Upper lobe of right lung (tissue), 1 donor: ENCODE data around the gene DHX8. TPM values are rescaled to one million over a fixed set of nuclear protein-coding genes. Genes with fewer than 3 reads are reported as not detected.

Experiments used
- ATAC-seq: fragments of 200-7000 bp; cut with Tn5 transposase; one replicate; pipeline ENCODE4 v1.9.1; 2020; ENCODE audit warnings: mild to moderate bottlenecking, moderate library complexity
- DNase-seq: peaks from one replicate; pipeline ENCODE4 v3.0.0-alpha.2; 2020
- H3K27ac ChIP-seq: fragments of 200-600 bp; one replicate; pipeline ENCODE4 v1.8.0; 2022
- H3K27me3 ChIP-seq: fragments of 200-600 bp; one replicate; pipeline ENCODE4 v1.8.0; 2022; ENCODE audit warnings: mild to moderate bottlenecking
- H3K36me3 ChIP-seq: fragments of 200-600 bp; one replicate; pipeline ENCODE4 v1.8.0; 2022
- H3K4me1 ChIP-seq: fragments of 200-600 bp; one replicate; pipeline ENCODE4 v1.8.0; 2022
- H3K4me3 ChIP-seq: fragments of 200-600 bp; one replicate; pipeline ENCODE4 v1.8.0; 2022; ENCODE audit warnings: mild to moderate bottlenecking
- H3K9me3 ChIP-seq: fragments of 200-600 bp; one replicate; pipeline ENCODE4 v1.8.0; 2022
- CTCF ChIP-seq: fragments of 200-600 bp; IDR thresholded peaks from one replicate; pipeline ENCODE4 v1.8.0; 2022; ENCODE audit warnings: antibody characterized with exemption
- intact Hi-C: fragments of 100-400 bp; cut with DNase I; formaldehyde crosslinking; loops from one replicate; pipeline ENCODE4 v1.11.0; 2022
- total RNA-seq: library from RNA; stranded (reverse); fragmentation: NEBNext Ultra II Directional; extraction: Animal tissue kit (Norgen Biotek cat#: 25700); gene quantifications from one replicate; pipeline ENCODE4 v1.2.1, GENCODE V29; 2021
- donor health status: DM: no; HTN: yes; CAD: no; lungs with severe emphysema.

The DHX8 gene
- total RNA-seq, 1 donor from 2014 or later: 50.8 TPM

GRCh38 chr17:43528988-43529814 is 45.4 kb downstream of the DHX8 start:
- Histone ChIP-seq H3K4me1 (peaks cover 13% of the 10 kb centered on the region), H3K9me3 (no peaks in the 10 kb centered on the region), H3K27ac (no peak overlapping the region), H3K4me3 (no peak overlapping the region), H3K36me3 (peaks cover 37% of the 10 kb centered on the region), H3K27me3 (no peaks in the 10 kb centered on the region)
- TF ChIP-seq CTCF: no peak
- intact Hi-C loops: no loop called here
- DNase-seq: peak; percentile 40
- ATAC-seq: no peak

GRCh38 chr17:43529947-43530287 is 46.1 kb downstream of the DHX8 start:
- Histone ChIP-seq H3K27me3 (no peaks in the 10 kb centered on the region), H3K4me3 (no peak overlapping the region), H3K27ac (peak overlapping the region; percentile 52), H3K36me3 (peaks cover 30% of the 10 kb centered on the region), H3K4me1 (peaks cover 13% of the 10 kb centered on the region), H3K9me3 (no peaks in the 10 kb centered on the region)
- intact Hi-C loops: no loop called here
- DNase-seq (no peak), ATAC-seq (peak; percentile 7)
- no peak for TF ChIP-seq CTCF

- no peak for TF ChIP-seq CTCF
- DNase-seq: peak; percentile 75
Observed at GRCh38 chr17:43530288-43531081, 46.7 kb downstream of the DHX8 start.

GRCh38 chr17:43531082-43531378 is 47.3 kb downstream of the DHX8 start:
- Histone ChIP-seq H3K36me3 (peaks cover 19% of the 10 kb centered on the region), H3K9me3 (no peaks in the 10 kb centered on the region), H3K4me1 (peaks cover 13% of the 10 kb centered on the region), H3K27ac (peak overlapping the region; percentile 52), H3K27me3 (no peaks in the 10 kb centered on the region), H3K4me3 (peak overlapping the region; percentile 20)
- TF ChIP-seq CTCF: no peak
- intact Hi-C loops: no loop called here
- ATAC-seq (no peak), DNase-seq (no peak)

More at GRCh38 chr17:43530288-43531081, 46.7 kb downstream of the DHX8 start:
- H3K9me3 ChIP-seq: no peaks in the 10 kb centered on the region
- H3K27ac ChIP-seq: peak overlapping the region; percentile 52
- intact Hi-C loops: no loop called here
- peaks cover 24% of the 10 kb centered on the region for H3K36me3 ChIP-seq
- peak overlapping the region; percentile 20 for H3K4me3 ChIP-seq
- H3K4me1 ChIP-seq: peaks cover 13% of the 10 kb centered on the region
- ATAC-seq: peak; percentile 81
- H3K27me3 ChIP-seq: no peaks in the 10 kb centered on the region

GRCh38 chr17:43531955-43532354 is 48.2 kb downstream of the DHX8 start:
- no peak for TF ChIP-seq CTCF
- no peaks in the 10 kb centered on the region for H3K9me3 ChIP-seq
- no peak overlapping the region for H3K27ac ChIP-seq
- intact Hi-C loops: no loop called here
- no peak overlapping the region for H3K4me3 ChIP-seq
- H3K4me1 ChIP-seq: peaks cover 13% of the 10 kb centered on the region
- H3K27me3 ChIP-seq: no peaks in the 10 kb centered on the region
- ATAC-seq: no peak
- peaks cover 9% of the 10 kb centered on the region for H3K36me3 ChIP-seq
- DNase-seq: peak; percentile 31
